HepG2 (cell line): Measurements from ENCODE around the gene SENP5. TPM values are rescaled to one million over a fixed set of nuclear protein-coding genes. Genes with fewer than 3 reads are reported as not detected.
A peak's percentile ranks its signal among the peaks of the same experiment; 100 is the strongest.

Experiments used
- AKAP8 ChIP-seq: sonication (generic); formaldehyde crosslinking; IDR thresholded peaks from 2 replicates; pipeline ENCODE4 v1.5.1; 2020; ENCODE audit warnings: mild to moderate bottlenecking, missing genetic modification reagents
- ARID4A ChIP-seq: sonication (generic); formaldehyde crosslinking; IDR thresholded peaks from 2 replicates; pipeline ENCODE4 v1.5.0; 2020; ENCODE audit warnings: mild to moderate bottlenecking, missing genetic modification reagents, borderline replicate concordance
- CEBPG ChIP-seq: IDR thresholded peaks from 2 replicates; pipeline ENCODE4 v1.6.1; 2016
- HCFC1 ChIP-seq: fragments of 150-350 bp; IDR thresholded peaks from 2 replicates; pipeline ENCODE4 v1.6.1; 2014; ENCODE audit warnings: low read depth, low read length
- HNRNPH1 ChIP-seq: fragments of 200-400 bp; formaldehyde crosslinking; optimal IDR thresholded peaks from 2 replicates; pipeline ENCODE3; 2017; ENCODE audit warnings: mild to moderate bottlenecking, low read depth, low read length
- HNRNPL ChIP-seq: fragments of 200-400 bp; formaldehyde crosslinking; IDR thresholded peaks from 2 replicates; pipeline ENCODE4 v1.6.1; 2017; ENCODE audit warnings: mild to moderate bottlenecking, low read depth, low read length
- HOXA7 ChIP-seq: sonication (generic); formaldehyde crosslinking; IDR thresholded peaks from 2 replicates; pipeline ENCODE4 v1.8.1; 2022; ENCODE audit warnings: mild to moderate bottlenecking, missing genetic modification reagents, moderate library complexity
- MTF1 ChIP-seq: sonication (generic); formaldehyde crosslinking; IDR thresholded peaks from 2 replicates; pipeline ENCODE4 v1.5.0; 2020; ENCODE audit warnings: missing genetic modification reagents
- MTF2 ChIP-seq: sonication (generic); formaldehyde crosslinking; IDR thresholded peaks from 2 replicates; pipeline ENCODE4 v1.5.0; 2020; ENCODE audit warnings: missing genetic modification reagents, borderline replicate concordance
- MYC ChIP-seq: sonication (generic); formaldehyde crosslinking; IDR thresholded peaks from 2 replicates; pipeline ENCODE4 v1.9.0; 2021; ENCODE audit warnings: missing genetic modification reagents, borderline replicate concordance
- NAIF1 ChIP-seq: sonication (generic); formaldehyde crosslinking; IDR thresholded peaks from 2 replicates; pipeline ENCODE4 v1.5.0; 2020; ENCODE audit warnings: mild to moderate bottlenecking, missing genetic modification reagents, borderline replicate concordance
- NR1H2 ChIP-seq: sonication (generic); formaldehyde crosslinking; IDR thresholded peaks from 2 replicates; pipeline ENCODE4 v1.8.1; 2022; ENCODE audit warnings: low read depth, missing genetic modification reagents, borderline replicate concordance
- RARA ChIP-seq: IDR thresholded peaks from 2 replicates; pipeline ENCODE4 v1.6.1; 2016; ENCODE audit warnings: missing genetic modification reagents, missing compliant biosample characterization
- U2AF1 ChIP-seq: fragments of 200-400 bp; formaldehyde crosslinking; optimal IDR thresholded peaks from 2 replicates; pipeline ENCODE3; 2017; ENCODE audit warnings: mild to moderate bottlenecking, low read depth, low read length
- ZNF430 ChIP-seq: sonication (generic); formaldehyde crosslinking; IDR thresholded peaks from 2 replicates; pipeline ENCODE4 v1.9.0; 2021; ENCODE audit warnings: mild to moderate bottlenecking, missing genetic modification reagents
- ZNF44 ChIP-seq: sonication (generic); formaldehyde crosslinking; IDR thresholded peaks from 2 replicates; pipeline ENCODE4 v1.5.1; 2020; ENCODE audit warnings: mild to moderate bottlenecking, missing genetic modification reagents
- ZNF549 ChIP-seq: sonication (generic); formaldehyde crosslinking; IDR thresholded peaks from 2 replicates; pipeline ENCODE4 v1.5.0; 2020; ENCODE audit warnings: missing genetic modification reagents
- ZNF550 ChIP-seq: sonication (generic); formaldehyde crosslinking; IDR thresholded peaks from 2 replicates; pipeline ENCODE4 v1.4.0; 2020; ENCODE audit warnings: mild to moderate bottlenecking, missing genetic modification reagents, borderline replicate concordance
- ZNF557 ChIP-seq: sonication (generic); formaldehyde crosslinking; IDR thresholded peaks from 2 replicates; pipeline ENCODE4 v1.4.0; 2020; ENCODE audit warnings: missing genetic modification reagents
- ZNF589 ChIP-seq: sonication (generic); formaldehyde crosslinking; conservative IDR thresholded peaks from 2 replicates; pipeline ENCODE4 v1.8.0; 2022; ENCODE audit warnings: mild to moderate bottlenecking, moderate library complexity, missing genetic modification reagents
- ZNF674 ChIP-seq: sonication (generic); formaldehyde crosslinking; IDR thresholded peaks from 2 replicates; pipeline ENCODE4 v1.5.0; 2020; ENCODE audit warnings: low read depth, mild to moderate bottlenecking, missing genetic modification reagents
- ZNF678 ChIP-seq: sonication (generic); formaldehyde crosslinking; IDR thresholded peaks from 2 replicates; pipeline ENCODE4 v1.4.0; 2020; ENCODE audit warnings: mild to moderate bottlenecking, missing genetic modification reagents
- ZNF740 ChIP-seq: sonication (generic); formaldehyde crosslinking; IDR thresholded peaks from 2 replicates; pipeline ENCODE4 v1.4.0; 2020; ENCODE audit warnings: missing genetic modification reagents
- ZNF800 ChIP-seq: sonication (generic); formaldehyde crosslinking; IDR thresholded peaks from 2 replicates; pipeline ENCODE4 v1.4.0; 2020; ENCODE audit warnings: missing genetic modification reagents
- polyA plus RNA-seq, 8 experiments: library from polyadenylated mRNA; depleted of rRNA in 3 of 8; stranded (reverse) in 7 of 8; unstranded in 1 of 8; fragments of >200 nt; fragmentation: Illumina TruSeq in 4 of 8; extraction: Trizol in 4 of 8; gene quantifications; 2 replicates each; pipeline versions ENCODE4 v1.2.1 to v1.2.3, GENCODE V29; 2011 to 2016; ENCODE audit warnings: low read depth in 4 of 8, missing spikeins in 1 of 8, mixed read lengths in 1 of 8; ENCODE audit not compliant: insufficient read depth in 1 of 8
- total RNA-seq, 5 experiments: library from RNA; depleted of rRNA; stranded (reverse); fragments of >200 nt; fragmentation: Illumina TruSeq; extraction: Trizol; gene quantifications; 2 replicates each; pipeline ENCODE4 v1.2.3, GENCODE V29; 2016; ENCODE audit warnings: low read depth in 1 of 5

The SENP5 gene
- total and polyA plus RNA-seq, 2 of the 13 experiments (the other 11 are each of a cell fraction or from before 2014, with no cell fraction given), result 17.6 to 30.9 TPM

GRCh38 chr3:196867507-196868296 is at the start of gene SENP5 (continued):
- TF ChIP-seq U2AF1 (no peak), NR1H2 (CRISPR knock-in tag) (no peak), ARID4A (peak; percentile 98), MTF1 (CRISPR knock-in tag) (no peak), AKAP8 (CRISPR knock-in tag) (no peak), ZNF589 (no peak), ZNF44 (CRISPR knock-in tag) (0 out of 2 replicates have a peak, but pooled peaks have one; percentile 35), ZNF740 (CRISPR knock-in tag) (no peak), ZNF550 (peak; percentile 38; the same call in 1 of the 2 replicates), HNRNPL (no peak), HNRNPH1 (no peak), ZNF800 (CRISPR knock-in tag) (no peak), ZNF549 (CRISPR knock-in tag) (no peak), MTF2 (CRISPR knock-in tag) (peak; percentile 56; the same call in 1 of the 2 replicates), RARA (0 out of 2 replicates have a peak, but pooled peaks have one; percentile 9), MYC (CRISPR knock-in tag) (peak; percentile 48), HCFC1 (peak; percentile 73), CEBPG (CRISPR knock-in tag) (no peak), ZNF557 (CRISPR knock-in tag) (no peak), ZNF678 (CRISPR knock-in tag) (no peak), HOXA7 (no peak), ZNF430 (CRISPR knock-in tag) (no peak; the same call in 1 of the 2 replicates), ZNF674 (CRISPR knock-in tag) (0 out of 2 replicates have a peak, but pooled peaks have one; percentile 13), NAIF1 (no peak)
